GM18517 (cell line): ENCODE data around the gene WDR7.

Source experiments
- ATAC-seq: cut with Tn5 transposase; IDR thresholded peaks from one replicate; pipeline ENCODE4 v1.9.1; 2021; ENCODE audit warnings: mild to moderate bottlenecking, moderate library complexity; ENCODE audit not compliant: unreplicated experiment

The WDR7 gene

DNA sequence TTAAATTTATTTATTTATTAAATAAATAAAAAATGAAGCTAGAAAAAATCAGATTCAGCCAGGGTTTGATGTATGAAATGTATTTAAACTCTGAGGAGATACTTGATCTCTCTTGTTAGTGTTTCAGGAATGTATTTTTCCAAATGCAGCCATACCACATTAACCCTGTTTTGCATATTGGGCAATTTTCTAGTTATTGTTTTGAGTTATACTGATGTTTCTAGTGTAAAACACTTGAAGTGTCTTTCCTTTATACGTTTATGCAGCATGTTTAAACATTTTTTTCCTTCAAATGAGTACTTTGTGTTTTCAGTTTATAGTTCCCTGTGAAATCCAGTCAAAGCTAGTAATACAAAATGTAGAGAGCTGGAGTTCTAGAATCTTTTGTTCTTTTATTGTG lies 69.9 kb downstream of the WDR7 start:
- no peak for ATAC-seq

DNA sequence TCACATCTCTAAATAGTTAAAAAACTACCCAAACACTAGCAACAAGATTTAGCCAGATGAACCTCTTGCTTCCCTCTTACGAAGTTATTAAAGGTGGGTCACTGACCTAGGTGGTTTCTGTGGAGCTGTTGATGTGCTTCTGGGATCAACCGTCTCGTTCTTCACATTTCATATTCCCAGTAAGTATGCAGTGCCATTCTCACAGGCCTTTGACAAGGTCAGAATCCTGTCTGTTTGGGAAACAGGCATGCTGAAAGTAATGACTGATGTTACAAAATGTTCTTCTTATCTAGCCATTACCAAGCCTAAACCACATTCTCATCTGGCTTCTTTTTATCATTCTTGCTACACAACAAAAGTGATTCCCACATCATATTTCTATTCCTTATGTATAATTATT lies 70.3 kb downstream of the WDR7 start:
- no peak for ATAC-seq

- no peak for ATAC-seq
These were observed 71.4 kb downstream of the WDR7 start for GRCh38 chr18:56722518-56722917.

DNA sequence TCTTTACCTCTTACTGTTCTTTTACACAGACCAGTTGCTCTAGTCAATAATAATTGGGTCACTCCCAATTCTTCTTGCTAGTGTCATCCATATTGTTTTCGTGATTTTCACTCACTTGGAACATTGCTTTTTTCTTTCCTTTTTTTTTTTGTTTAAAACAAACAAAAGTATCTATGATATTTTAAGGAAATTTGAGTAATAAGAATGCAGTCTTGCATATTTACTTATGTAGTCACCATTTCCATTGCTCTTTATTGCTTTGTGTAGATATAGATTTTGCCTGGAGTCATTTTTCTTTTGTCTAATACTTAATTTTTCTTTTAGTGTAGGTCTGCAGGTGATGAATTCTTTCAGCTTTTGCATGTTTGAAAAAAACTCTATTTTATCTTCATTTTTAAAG lies 71.9 kb downstream of the WDR7 start:
- no peak for ATAC-seq

- ATAC-seq: no peak
These were observed 72.5 kb downstream of the WDR7 start for GRCh38 chr18:56723706-56724105.

DNA sequence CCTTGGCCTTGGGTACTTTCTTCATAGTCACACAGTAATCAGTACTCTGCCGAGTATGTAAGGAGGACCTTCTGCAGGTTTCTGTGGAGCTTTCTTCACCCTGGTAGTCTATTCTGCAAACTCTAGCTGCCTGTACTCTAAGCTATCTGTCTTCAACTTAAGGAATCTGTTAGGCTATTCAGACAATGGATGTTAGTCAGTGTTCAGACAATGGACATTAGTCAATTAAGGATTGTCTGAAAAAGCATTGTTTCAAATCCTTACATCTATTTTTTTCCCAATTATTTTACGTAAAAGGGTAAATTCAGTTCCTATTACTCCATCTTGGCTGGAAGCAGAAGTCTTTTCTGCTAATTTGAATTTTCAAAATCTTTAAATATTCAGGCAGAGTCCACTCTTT lies 75.7 kb downstream of the WDR7 start:
- no peak for ATAC-seq

DNA sequence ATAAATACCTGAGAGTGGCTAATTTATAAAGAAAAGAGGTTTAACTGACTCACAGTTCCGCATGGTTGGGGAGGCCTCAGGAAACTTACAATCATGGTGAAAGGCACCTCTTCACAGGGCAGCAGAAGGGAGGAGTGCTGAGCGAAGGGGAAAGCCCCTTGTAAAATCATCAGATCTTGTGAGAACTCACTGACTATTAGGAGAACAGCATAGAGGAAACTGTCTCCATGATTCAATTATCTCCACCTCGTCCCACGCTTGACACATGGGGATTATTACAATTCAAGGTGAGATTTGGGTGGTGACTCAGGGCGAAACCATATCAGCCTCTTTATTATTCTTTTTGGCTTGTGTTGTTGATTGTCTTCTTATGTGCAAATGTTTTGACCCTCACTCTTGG lies 76.2 kb downstream of the WDR7 start:
- ATAC-seq: no peak

GRCh38 chr18:56728741-56729140 lies 77.6 kb downstream of the WDR7 start:
- no peak for ATAC-seq

DNA sequence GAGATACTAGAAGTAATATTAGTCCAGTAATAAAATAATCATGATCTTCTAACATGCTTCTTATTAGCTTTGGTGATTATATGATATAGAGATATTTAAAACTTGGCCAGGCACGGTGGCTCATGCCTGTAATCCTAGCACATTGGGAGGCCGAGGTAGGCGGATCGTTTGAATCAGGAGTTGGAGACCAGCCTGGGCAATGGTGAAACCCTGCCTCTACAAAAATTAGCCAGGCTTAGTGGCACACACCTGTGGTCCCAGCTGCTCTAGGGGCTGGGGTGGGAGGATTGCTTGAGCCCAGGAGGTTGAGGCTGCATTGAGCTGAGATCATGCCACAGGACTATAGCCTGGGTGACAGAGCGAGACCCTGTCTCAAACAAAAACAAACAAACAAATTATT lies 87.0 kb downstream of the WDR7 start:
- no peak for ATAC-seq

DNA sequence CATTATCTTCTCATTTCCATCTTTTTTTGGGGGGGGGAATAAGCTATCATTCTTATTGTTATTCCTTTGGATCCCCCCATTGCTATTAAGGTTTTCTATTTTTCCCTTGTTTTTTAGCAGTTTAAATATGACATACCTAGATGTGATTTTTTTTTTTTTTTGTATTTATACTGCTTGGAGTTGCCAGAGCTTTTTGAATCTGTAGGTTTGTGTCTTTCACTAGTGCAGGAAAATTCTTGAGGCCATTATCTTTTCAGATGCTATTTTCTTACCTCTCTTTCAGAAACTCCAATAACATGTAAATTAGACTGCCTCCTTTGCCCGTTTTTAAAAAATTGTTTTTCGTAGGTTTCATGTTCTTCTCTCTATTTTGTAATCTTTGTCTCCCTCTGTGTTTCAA lies 88.6 kb downstream of the WDR7 start:
- ATAC-seq: no peak

DNA sequence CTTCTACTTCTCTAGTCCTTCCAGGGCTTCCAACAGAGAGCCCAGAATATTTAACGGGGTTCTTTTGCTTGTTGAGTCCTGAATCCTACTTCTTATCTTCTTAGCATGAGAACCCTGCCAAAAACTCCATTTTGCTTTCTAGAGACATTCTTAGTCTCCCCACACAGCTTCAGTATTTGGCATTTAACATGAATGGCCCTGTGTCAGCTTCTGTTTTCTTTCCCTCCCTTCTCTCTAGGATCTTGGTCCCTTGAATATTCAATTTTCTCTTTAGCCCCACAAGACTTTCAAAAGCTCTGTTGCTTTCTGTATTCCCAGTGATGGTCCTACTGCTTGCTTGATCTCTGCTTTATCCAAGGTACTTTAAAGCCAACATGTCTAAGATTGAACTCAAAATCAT lies 89.5 kb downstream of the WDR7 start:
- no peak for ATAC-seq

DNA sequence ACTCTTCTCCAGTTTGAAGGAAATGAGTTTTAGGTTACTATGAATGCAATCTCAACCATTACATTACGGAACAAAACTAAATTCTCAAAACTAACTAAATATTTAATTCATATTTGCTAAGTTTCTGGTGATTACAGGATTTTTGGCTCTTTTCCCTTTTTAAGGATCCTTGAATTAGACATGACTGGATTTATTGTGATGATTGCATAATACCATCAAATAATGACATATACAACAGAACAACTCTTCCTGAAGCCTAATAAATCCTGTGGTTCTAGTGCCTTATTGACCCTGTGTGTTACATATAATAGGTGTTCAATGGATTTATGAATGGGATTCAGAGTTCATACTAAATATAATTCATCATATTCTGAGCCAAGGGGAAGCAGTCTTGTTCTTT lies 90.5 kb downstream of the WDR7 start:
- no peak for ATAC-seq

DNA sequence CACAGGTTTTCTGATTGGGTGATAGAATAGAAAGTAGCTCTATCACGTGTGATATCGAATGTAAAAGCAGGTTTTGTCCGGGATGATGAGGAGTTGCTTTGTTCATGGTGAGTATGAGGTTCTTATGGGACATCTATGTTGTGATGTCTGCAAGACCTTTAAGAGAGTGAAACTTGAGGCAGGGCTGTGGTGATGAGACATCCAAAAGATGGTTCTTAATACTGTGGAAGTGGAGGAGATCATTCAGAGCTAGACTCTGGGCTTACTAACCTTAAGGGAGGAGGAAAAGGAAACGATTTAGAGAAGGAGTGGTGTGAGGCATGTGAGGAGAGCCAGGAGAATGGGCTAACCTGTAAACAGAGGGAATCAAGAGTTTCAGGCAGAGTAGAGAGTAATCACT lies 92.0 kb downstream of the WDR7 start:
- ATAC-seq: no peak

GRCh38 chr18:56747032-56747658 lies 96.0 kb downstream of the WDR7 start:
- no peak for ATAC-seq

- no peak for ATAC-seq
These were observed 96.7 kb downstream of the WDR7 start for GRCh38 chr18:56747857-56748256.

DNA sequence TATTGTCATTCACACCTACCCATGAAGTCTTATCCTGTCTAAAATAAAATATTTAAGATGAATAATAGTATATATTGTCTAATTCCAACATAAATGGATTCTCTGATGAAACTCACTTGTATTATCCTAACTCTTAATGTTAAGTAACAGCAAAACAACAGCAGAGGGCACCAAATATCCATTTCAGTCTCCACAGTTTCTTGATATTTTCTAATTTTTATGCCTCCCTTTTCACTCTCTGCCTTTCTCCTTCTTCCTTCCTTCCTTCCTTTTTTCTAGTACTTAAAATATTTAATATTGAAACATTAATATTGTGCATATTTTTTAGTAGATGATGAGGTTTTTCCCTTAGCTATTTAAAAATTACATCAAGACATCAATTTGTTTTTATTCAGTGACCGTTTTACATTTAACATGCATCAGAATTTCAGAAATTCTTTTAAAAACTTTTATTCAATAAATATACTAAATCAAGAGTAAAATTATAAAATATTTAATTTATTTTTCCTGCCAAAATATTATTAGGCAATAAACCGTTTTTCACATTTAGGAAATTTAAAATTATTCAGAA lies 97.6 kb downstream of the WDR7 start:
- no peak for ATAC-seq

DNA sequence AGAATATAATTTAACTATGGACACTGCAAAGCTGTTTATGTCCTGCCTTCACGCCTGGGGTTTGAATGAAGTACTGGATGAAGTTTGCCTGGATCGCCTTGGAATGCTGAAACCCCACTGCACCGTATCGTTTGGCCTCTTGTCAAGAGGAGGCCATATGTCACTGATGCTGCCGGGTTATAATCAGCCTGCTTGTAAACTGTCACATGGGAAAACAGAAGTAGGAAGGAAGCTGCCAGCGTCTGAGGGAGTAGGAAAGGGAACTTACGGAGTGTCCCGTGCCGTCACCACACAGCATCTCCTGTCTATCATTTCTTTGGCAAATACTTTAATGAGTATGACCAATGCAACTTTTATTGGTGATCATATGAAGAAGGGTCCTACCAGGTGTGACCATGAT lies 105.8 kb downstream of the WDR7 start:
- ATAC-seq: no peak

GRCh38 chr18:56770097-56770496 lies 118.9 kb downstream of the WDR7 start:
- no peak for ATAC-seq

DNA sequence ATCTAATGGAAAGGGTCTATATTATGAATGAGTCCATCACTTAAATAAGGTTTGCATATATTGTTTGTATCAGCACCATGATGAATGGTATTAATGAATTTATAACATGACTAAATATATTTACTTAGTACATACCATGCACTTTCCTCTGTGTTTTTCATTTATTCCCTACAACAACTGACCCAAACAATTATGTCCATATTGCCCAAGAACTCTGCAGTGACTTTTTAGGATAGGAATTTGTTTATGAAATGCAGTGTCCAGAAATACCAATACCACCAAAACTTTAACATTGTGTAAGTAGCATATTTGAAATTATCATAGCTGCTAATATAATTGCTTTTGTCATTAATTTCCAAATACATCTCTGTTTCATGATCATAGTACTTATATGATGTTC lies 119.7 kb downstream of the WDR7 start:
- no peak for ATAC-seq

DNA sequence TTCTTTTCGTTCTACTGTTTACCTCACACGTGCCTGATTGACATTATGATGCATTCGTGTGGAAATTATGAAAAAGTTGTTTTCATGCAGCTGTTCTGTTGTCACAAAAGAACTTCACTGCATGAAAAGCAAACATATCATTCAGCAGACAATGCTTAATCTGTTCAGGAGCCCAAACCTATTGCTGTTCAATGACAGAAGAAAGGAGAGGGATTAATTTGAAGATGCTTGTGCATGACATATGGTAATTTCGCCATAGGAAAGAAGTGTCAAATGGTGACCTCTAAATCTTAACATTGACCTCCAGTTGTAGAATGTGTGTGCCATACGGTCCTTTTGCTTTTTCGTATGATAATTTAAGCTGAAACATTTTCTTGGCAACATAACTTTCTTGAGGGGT lies 124.5 kb downstream of the WDR7 start:
- ATAC-seq: no peak

DNA sequence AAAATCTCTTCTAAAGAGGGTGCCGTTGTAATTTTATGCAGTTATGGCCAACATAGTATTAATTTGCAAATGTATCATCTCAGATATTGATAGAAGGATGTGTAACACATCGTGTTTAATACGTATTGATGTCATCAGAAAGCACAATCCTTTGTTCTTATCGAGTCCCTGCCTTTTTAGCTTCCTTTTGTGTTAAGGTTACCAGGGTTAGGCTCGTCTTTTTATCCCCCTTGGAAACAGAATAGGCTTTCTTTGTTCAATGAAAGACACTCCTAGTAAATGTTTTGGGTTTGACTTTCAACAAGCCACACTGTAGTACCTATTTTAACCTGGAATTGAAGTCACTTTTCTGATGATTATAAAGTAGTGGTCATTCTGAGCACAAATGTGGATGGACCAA lies 136.2 kb downstream of the WDR7 start:
- no peak for ATAC-seq

GRCh38 chr18:56789004-56789888 lies 138.1 kb downstream of the WDR7 start:
- ATAC-seq: no peak

- ATAC-seq: no peak
These were observed 138.7 kb downstream of the WDR7 start for GRCh38 chr18:56789889-56790180.
